H9 (cell line): Measurements from ENCODE around the gene ANKRD62. TPM values are rescaled to one million over a fixed set of nuclear protein-coding genes. Genes with fewer than 3 reads are reported as not detected.

ENCODE experiments used
- DNase-seq: peaks from one replicate; pipeline ENCODE4 v3.0.0-alpha.2; 2017
- H2AFZ ChIP-seq: one replicate; pipeline ENCODE4 v1.6.1; 2013; ENCODE audit warnings: mild to moderate bottlenecking, low read length, control low read depth, moderate library complexity
- H2AK5ac ChIP-seq: 2 replicates; pipeline ENCODE4 v1.6.1; 2013; ENCODE audit warnings: low read length, control low read depth, mixed read lengths; ENCODE audit not compliant: insufficient read length
- H2BK120ac ChIP-seq: one replicate; pipeline ENCODE4 v1.6.1; 2013; ENCODE audit warnings: low read depth, mild to moderate bottlenecking, low read length, control low read depth, inconsistent platforms; ENCODE audit not compliant: poor library complexity, severe bottlenecking
- H2BK12ac ChIP-seq: 2 replicates; pipeline ENCODE4 v1.6.1; 2013; ENCODE audit warnings: low read length, control low read depth, mixed read lengths, low read depth; ENCODE audit not compliant: insufficient read length
- H2BK15ac ChIP-seq: 2 replicates; pipeline ENCODE4 v1.6.1; 2013; ENCODE audit warnings: low read depth, low read length, control low read depth
- H2BK20ac ChIP-seq: one replicate; pipeline ENCODE4 v1.6.1; 2013; ENCODE audit warnings: low read depth, mild to moderate bottlenecking, low read length, control low read depth, inconsistent platforms; ENCODE audit not compliant: poor library complexity, severe bottlenecking
- H2BK5ac ChIP-seq: 2 replicates; pipeline ENCODE4 v1.6.1; 2013; ENCODE audit warnings: low read length, control low read depth, mixed read lengths; ENCODE audit not compliant: insufficient read length
- H3K14ac ChIP-seq: 2 replicates; pipeline ENCODE4 v1.6.1; 2013; ENCODE audit warnings: low read length, control low read depth; ENCODE audit not compliant: insufficient read depth
- H3K18ac ChIP-seq: 2 replicates; pipeline ENCODE4 v1.6.1; 2013; ENCODE audit warnings: low read depth, mild to moderate bottlenecking, mixed read lengths, low read length, control low read depth; ENCODE audit not compliant: insufficient read length
- H3K23ac ChIP-seq: 2 replicates; pipeline ENCODE4 v1.6.1; 2013; ENCODE audit warnings: low read length, control low read depth, mixed read lengths, low read depth; ENCODE audit not compliant: insufficient read length
- H3K23me2 ChIP-seq: 2 replicates; pipeline ENCODE4 v1.6.1; 2013; ENCODE audit warnings: low read depth, mild to moderate bottlenecking, mixed read lengths, low read length, control low read depth; ENCODE audit not compliant: insufficient read length, poor library complexity, severe bottlenecking
- H3K27ac ChIP-seq: 2 replicates; pipeline ENCODE4 v1.5.1; 2013; ENCODE audit warnings: low read length, control low read depth, mixed read lengths, low read depth; ENCODE audit not compliant: insufficient read length
- H3K27me3 ChIP-seq: 2 replicates; pipeline ENCODE4 v1.6.1; 2013; ENCODE audit warnings: low read length, control low read depth, inconsistent platforms; ENCODE audit not compliant: insufficient read depth
- H3K4ac ChIP-seq: 2 replicates; pipeline ENCODE4 v1.6.1; 2013; ENCODE audit warnings: low read depth, mild to moderate bottlenecking, control low read depth, inconsistent platforms, low read length, moderate library complexity
- H3K4me1 ChIP-seq: 2 replicates; pipeline ENCODE4 v1.6.1; 2013; ENCODE audit warnings: low read length, control low read depth, inconsistent platforms; ENCODE audit not compliant: insufficient read depth
- H3K4me2 ChIP-seq: 2 replicates; pipeline ENCODE4 v1.6.1; 2013; ENCODE audit warnings: low read length, control low read depth, mixed read lengths; ENCODE audit not compliant: insufficient read length, insufficient read depth
- H3K56ac ChIP-seq: 2 replicates; pipeline ENCODE4 v1.6.1; 2013; ENCODE audit warnings: low read depth, mild to moderate bottlenecking, mixed read lengths, low read length, control low read depth; ENCODE audit not compliant: insufficient read length
- H3K79me1 ChIP-seq: 2 replicates; pipeline ENCODE4 v1.6.1; 2013; ENCODE audit warnings: low read depth, mild to moderate bottlenecking, moderate library complexity, low read length, control low read depth, inconsistent platforms; ENCODE audit not compliant: insufficient read depth, poor library complexity, severe bottlenecking
- H3K79me2 ChIP-seq: 2 replicates; pipeline ENCODE4 v1.6.1; 2013; ENCODE audit warnings: low read length, control low read depth, inconsistent platforms; ENCODE audit not compliant: insufficient read depth
- H3K9ac ChIP-seq: 2 replicates; pipeline ENCODE4 v1.6.1; 2013; ENCODE audit warnings: low read length, control low read depth, mixed read lengths; ENCODE audit not compliant: insufficient read length; ENCODE audit errors: extremely low read depth
- H3K9me3 ChIP-seq: one replicate; pipeline ENCODE4 v1.6.1; 2013; ENCODE audit warnings: low read depth, low read length, inconsistent platforms; ENCODE audit not compliant: control insufficient read depth
- H3T11ph ChIP-seq: one replicate; pipeline ENCODE4 v1.6.1; 2013; ENCODE audit warnings: mild to moderate bottlenecking, low read length, control low read depth, inconsistent platforms
- H4K20me1 ChIP-seq: one replicate; pipeline ENCODE4 v1.6.1; 2013; ENCODE audit not compliant: control insufficient read depth, insufficient read length, insufficient read depth
- H4K5ac ChIP-seq: 2 replicates; pipeline ENCODE4 v1.6.1; 2013; ENCODE audit warnings: low read depth, mild to moderate bottlenecking, mixed read lengths, low read length, control low read depth; ENCODE audit not compliant: insufficient read length
- H4K8ac ChIP-seq: replicated peaks from 2 replicates; pipeline ENCODE4 v1.6.1; 2013; ENCODE audit warnings: low read length, control low read depth, mixed read lengths, low read depth; ENCODE audit not compliant: insufficient read length
- H4K91ac ChIP-seq: 2 replicates; pipeline ENCODE4 v1.6.1; 2013; ENCODE audit warnings: low read depth, mild to moderate bottlenecking, moderate library complexity, mixed read lengths, low read length, control low read depth; ENCODE audit not compliant: insufficient read length
- H3K27ac Mint-ChIP-seq, 3 experiments: 2 replicates in 2 of 3; 3 replicates in 1 of 3; pipeline ENCODE4 v1.8.0; 2020 to 2021; ENCODE audit warnings: mixed read lengths in 3 of 3, mild to moderate bottlenecking in 1 of 3, moderate library complexity in 1 of 3
- H3K27me3 Mint-ChIP-seq: 2 replicates; pipeline ENCODE4 v1.8.0; 2021; ENCODE audit warnings: low read depth, mild to moderate bottlenecking, moderate library complexity, mixed read lengths
- H3K36me3 Mint-ChIP-seq, 3 experiments: 2 replicates in 2 of 3; 3 replicates in 1 of 3; pipeline ENCODE4 v1.8.0; 2020 to 2021; ENCODE audit warnings: low read depth in 3 of 3, mixed read lengths in 3 of 3; ENCODE audit not compliant: insufficient read depth in 1 of 3
- H3K4me1 Mint-ChIP-seq, 2 experiments: 2 replicates each; pipeline ENCODE4 v1.8.0; 2020; ENCODE audit warnings: mixed read lengths in 2 of 2
- H3K4me3 Mint-ChIP-seq, 2 experiments: 2 replicates in 1 of 2; 3 replicates in 1 of 2; pipeline ENCODE4 v1.8.0; 2020 to 2021; ENCODE audit warnings: mild to moderate bottlenecking in 2 of 2, mixed read lengths in 2 of 2, moderate library complexity in 1 of 2
- H3K9me3 Mint-ChIP-seq, 2 experiments: 2 replicates in 1 of 2; 3 replicates in 1 of 2; pipeline ENCODE4 v1.8.0; 2020; ENCODE audit warnings: mild to moderate bottlenecking in 2 of 2, mixed read lengths in 2 of 2, moderate library complexity in 1 of 2
- CTCF ChIP-seq: fragments of 200-600 bp; sonication (generic); conservative IDR thresholded peaks from 3 replicates; pipeline ENCODE4 v1.8.0; 2021; ENCODE audit warnings: antibody characterized with exemption, mild to moderate bottlenecking
- WGBS: extraction: QIAGEN DNeasy Blood & Tissue Kit; methylation state at CpG from one replicate; pipeline ENCODE4 v1.1.7; 2013; ENCODE audit warnings: missing lambda C conversion rate, low lambda C conversion rate, mixed read lengths; ENCODE audit not compliant: insufficient read length; ENCODE audit errors: extremely low coverage; 5-methylcytosine and 5-hydroxymethylcytosine counted together
- total RNA-seq: library from RNA; stranded (reverse); gene quantifications from 2 replicates; pipeline ENCODE4 v1.2.1, GENCODE V29; 2021

The ANKRD62 gene
- total RNA-seq, 1 experiment from 2014 or later: not detected

- peaks cover 2% of the 10 kb centered on the region for H3K27me3 Mint-ChIP-seq
- Histone ChIP-seq H3K18ac (no peak overlapping the region), H2BK20ac (no peak overlapping the region), H3K27ac (no peak overlapping the region), H4K20me1 (no peaks in the 10 kb centered on the region), H4K91ac (no peak overlapping the region), H3K4me1 (no peaks in the 10 kb centered on the region), H3K23ac (no peak overlapping the region), H3K4me2 (no peak overlapping the region), H2BK5ac (no peak overlapping the region), H2BK15ac (no peak overlapping the region), H2BK120ac (no peak overlapping the region), H3K14ac (no peak overlapping the region), H3K79me1 (no peaks in the 10 kb centered on the region), H3K4ac (no peak overlapping the region), H3K27me3 (no peaks in the 10 kb centered on the region), H2BK12ac (no peak overlapping the region), H3K9ac (no peak overlapping the region), H3K56ac (no peak overlapping the region), H3K79me2 (no peaks in the 10 kb centered on the region), H4K5ac (no peak overlapping the region), H2AK5ac (no peak overlapping the region), H3K23me2 (no peaks in the 10 kb centered on the region), H3T11ph (no peak overlapping the region), H3K9me3 (no peaks in the 10 kb centered on the region), H4K8ac (no peak overlapping the region), H2AFZ (no peak overlapping the region)
- H3K4me3 Mint-ChIP-seq: no peak overlapping the region
- H3K4me1 Mint-ChIP-seq: no peaks in the 10 kb centered on the region
- no peak for TF ChIP-seq CTCF
- peak overlapping the region in 1 of 3 experiments; percentile 34; a peak in 1 of 7 replicates for H3K27ac Mint-ChIP-seq
- H3K36me3 Mint-ChIP-seq: no peaks in the 10 kb centered on the region
- whole genome bisulfite sequencing: no CpG with 5 or more reads among the region's 14 CpGs
- no peak for DNase-seq
- H3K9me3 Mint-ChIP-seq: no peaks in the 10 kb centered on the region; a peak in 1 of 5 replicates
Measured at GRCh38 chr18:12061685-12062084, 32.0 kb upstream of the ANKRD62 start.
